Activated CD8-positive, alpha-beta memory T cell treated with anti-CD3 and anti-CD28 coated beads, Interleukin-2, amount 50 U/mL, for 1 hour (primary cell): ENCODE data around the gene NRK.
"Not testable (repeated sequence)": the region's sequence is repeated elsewhere in the genome, so short reads cannot be mapped to it uniquely, and the experiment has no call there.

ENCODE experiments used
- DNase-seq: peaks from one replicate; pipeline ENCODE4 v3.0.0-alpha.2; 2020; ENCODE audit errors: extremely low read depth

The NRK gene

DNA sequence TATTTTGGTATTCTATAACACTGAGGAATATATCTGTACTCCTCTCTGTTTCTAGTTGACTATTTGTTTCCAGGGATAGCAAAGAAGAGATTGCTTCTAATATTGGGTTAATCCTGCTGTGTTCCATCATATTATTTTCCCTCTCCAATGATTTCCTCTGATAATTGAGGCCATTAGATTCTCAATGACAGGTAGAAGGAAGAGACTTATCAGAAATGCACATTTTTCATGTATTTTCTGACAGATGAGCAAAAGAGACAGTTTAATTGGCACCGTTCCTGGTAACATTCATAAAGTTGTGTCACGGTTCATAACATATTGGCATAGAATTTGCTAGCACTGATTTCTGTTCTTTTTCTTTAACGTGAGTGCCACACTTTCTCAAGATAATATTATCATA is 58.2 kb downstream of the NRK start:
- no peak for DNase-seq

DNA sequence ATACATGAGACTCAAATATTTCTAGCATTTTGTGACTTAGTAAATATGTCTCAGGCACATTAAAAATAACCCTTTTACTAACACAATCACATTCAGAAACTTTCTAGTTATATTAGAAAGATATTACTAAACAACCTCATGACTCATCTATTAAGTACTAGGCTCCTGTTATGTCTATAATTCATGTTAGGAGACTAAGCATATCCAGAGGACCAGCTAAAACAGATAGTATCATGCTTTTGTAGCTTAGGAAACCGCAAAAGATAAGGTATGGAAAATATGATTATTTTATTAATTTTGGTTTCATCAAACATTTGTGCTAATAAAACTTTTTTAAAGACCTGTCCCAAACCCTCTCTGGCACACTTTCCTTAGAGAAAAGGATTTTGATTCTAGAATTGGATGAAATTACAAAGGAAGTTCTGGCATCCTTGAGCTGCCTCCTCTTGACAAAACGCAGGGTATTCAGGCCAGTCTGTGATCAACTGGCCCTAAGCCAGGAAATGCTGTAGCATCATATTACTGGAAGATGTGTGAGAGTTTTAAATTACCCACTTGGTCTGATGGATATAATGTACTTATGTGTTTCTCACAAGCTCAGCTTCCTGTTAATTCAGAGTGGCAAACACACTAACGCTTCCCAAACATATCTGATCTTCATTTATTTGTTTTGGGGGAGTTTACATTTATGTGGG is 60.4 kb downstream of the NRK start:
- no peak for DNase-seq

DNA sequence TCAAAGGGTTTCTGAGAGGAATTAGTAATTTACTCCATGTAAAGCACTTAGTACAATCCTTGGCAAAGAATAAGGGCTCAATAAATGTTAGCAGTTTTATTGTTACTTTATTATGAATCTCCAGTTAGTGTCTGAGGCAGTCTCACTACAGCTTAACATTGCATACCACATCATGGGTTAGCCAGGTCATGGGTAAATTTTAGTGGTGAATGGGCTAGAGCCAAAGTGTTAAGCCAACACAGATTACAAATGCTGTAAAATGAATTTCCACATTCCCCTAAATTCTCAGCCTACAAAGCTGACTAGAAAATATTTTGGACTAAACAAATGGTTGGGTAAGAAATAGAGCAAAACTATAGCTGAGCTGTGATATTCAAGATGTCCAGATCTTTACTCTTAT is 72.4 kb downstream of the NRK start:
- DNase-seq, result no peak

DNA sequence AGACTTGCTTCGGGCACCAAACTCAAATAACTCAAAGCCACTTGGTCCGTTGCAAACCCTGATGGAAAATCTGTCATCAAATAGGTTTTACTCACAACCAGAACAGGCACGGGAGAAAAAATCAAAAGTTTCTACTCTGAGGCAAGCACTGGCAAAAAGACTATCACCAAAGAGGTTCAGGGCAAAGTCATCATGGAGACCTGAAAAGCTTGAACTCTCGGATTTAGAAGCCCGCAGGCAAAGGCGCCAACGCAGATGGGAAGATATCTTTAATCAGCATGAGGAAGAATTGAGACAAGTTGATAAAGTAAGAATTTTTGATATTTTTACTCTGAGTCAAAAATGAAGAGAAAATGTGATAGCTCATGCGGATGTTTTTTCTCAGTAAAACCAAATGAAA is 87.2 kb downstream of the NRK start:
- no peak for DNase-seq

DNA sequence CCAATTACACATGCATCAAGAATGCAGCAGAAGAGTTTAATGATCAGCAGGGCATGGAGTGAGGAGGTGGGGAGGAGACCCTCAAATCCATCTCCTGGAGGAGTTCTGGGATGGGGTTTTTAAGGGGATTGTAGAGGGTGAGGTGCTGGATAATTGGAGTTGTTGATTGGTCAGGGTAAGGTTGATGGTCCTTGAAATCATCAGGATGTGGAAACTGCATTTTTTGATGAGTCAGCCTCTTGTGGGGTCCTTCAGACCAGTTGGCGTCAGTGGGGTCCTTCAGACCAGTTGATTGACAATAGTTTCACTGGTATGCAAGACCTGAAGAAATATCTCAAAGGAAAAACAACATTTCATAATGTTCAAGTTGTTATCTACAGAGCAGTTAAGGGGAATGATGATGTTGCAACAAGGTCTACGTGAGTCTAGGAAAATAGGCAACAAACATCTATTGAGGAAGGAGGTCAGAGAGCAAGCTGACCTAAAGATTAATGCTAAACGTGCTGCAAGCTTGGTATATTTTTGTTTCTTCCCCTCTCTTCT is 88.3 kb downstream of the NRK start:
- DNase-seq, result no peak

DNA sequence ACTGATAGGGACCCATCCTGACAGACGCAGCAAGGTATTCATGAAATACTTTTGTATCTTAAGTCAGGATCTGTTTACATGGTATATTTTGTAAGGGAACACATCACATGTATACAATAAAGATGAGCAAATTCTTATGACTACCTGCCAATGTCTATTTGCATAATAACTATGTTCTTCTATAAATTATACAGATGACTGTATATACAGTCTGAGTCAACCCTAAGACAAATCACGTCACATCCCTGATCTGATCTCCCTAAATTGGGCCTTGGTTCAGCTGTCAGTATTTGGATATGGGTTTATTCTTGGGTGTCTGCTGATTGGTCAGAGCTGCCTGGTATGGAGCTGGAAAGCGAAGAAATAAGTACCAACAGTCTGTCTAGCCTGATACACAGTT is 122.9 kb downstream of the NRK start:
- DNase-seq, result no peak

DNA sequence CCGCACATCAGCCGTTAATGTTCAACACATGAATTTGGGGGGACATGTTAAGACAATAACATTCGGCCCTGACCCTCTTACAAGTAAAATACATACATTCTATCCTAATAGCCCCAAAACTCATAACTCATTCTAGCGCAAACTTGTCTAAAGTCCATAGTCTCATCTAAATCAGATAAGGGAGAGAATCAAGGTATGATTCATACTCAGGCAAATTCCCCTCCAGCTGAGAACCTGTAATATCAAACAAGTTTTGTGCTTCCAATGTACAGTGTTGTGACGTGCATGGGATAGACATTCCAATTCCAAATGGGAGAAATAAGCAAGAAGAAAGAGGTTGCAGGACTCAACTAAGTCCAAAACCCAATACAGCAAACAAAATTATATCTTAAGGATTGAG is 147.1 kb downstream of the NRK start:
- no peak for DNase-seq

DNA sequence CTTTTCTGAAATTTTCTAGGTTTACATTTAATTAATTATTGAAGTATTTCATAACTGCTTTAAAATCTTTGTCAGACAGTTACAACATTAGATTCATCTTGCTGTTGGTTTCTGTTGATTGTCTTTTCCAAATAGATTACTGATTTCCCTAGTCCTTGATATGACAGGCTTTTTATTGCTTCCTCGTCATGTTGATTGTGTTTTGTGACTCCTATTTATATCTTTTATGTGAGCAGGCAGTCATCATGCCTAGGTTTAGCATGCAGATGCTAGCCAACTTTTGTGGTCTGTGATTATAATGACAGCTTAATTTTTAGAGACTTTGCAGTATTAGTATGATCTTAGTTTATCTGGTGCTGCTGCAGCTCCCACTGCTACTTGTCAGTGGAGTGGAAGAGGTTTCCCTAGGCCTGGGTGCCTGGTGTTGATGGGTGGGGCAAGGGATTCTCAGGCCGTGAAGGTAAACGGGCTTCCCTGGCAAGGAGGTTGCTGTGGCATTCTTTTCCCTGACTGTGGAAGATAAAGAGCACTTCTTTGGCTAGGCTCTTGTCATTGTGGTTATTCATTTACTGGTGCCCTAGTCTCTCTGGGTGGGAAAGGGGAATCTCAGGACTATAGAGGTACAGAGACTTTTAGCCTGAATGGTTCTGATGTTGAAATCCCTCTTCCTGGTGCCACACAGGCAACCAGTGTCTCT is 150.5 kb downstream of the NRK start:
- DNase-seq, result no peak

DNA sequence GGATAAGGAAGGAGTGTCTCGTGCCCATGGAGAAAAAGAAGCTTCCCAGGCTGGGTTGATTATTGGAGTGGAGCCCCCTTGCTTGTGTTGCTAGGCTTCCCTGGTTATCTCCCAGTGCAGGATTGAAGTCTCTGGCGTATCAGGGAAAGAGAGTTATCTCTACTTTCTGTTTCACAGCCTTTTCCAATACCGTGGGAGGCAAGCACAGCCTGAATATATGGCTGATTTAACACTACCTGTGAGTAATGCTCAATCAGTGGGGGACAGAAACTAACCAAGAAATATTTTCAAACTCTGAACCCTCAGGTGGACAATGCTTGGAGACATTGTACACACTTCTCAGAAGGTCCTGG is 151.0 kb downstream of the NRK start:
- no peak for DNase-seq

DNA sequence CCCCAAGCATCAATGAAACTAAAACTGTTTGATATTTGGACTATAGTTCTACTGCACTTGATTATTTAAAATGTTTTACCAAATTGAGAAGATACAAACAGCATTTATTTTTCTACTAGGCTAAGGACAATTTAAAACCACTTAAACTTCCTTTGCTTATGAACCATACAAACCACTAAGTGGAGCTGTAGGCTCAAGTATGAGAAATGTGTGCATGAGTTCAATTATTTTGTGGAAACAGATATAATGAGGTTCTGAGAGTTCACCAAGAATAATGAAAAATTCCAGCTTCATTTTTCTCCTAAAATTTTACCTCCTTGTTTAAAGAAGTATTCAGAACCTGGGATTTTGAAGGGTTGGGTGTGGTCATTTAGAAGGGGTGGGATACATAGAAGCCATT is 153.0 kb downstream of the NRK start:
- no peak for DNase-seq

DNA sequence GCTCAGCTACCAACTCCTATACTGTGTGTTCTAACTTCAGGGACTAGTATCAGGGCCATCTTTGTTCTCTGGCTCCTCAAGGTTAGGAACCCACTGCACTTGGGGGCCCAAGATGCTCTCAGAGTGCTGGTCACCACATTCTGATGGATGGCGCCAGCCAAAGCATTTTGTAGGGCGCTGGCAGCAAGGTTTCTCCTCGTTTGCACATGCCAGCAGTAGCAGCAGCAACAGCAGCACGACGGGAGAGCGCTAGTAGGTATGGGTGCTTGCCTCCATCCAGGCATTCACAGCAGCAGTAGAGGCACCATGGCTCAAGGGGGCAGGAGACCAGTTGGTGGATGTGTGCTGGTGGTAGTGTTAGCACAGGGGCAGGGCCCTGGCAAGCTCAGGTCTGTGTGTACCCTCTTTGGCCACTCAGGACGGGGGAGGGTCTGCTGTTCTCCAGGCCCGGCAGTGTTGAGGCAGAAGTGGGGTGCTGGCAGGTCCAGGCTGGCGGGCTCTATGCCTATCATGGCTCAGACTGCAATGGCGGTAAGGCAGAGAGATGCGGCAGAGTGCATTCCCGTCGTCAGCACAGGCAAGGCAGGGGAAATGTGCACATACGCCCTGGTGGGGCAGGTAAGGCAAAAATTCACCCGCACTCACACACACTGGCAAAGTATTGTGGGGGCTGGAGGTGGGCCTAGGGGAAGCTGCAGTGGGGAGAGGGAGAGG is 159.6 kb downstream of the NRK start:
- no peak for DNase-seq

DNA sequence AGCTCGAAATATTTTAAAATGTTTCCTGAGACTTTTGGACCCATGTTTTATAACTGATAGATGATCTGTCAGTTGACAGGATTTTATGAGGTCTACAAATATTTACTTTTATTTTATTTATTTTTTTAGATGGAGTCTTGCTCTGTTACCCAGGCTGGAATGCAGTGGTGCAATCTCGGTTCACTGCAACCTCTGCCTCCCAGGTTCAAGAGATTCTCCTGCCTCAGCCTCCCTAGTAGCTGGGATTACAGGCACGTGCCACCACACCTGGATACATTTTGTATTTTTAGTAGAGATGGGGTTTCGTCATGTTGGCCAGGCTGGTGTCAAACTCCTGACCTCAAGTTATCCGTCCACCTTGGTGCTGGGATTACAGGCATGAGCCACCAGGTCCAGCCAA is 166.1 kb downstream of the NRK start:
- DNase-seq, result not testable (repeated sequence)

DNA sequence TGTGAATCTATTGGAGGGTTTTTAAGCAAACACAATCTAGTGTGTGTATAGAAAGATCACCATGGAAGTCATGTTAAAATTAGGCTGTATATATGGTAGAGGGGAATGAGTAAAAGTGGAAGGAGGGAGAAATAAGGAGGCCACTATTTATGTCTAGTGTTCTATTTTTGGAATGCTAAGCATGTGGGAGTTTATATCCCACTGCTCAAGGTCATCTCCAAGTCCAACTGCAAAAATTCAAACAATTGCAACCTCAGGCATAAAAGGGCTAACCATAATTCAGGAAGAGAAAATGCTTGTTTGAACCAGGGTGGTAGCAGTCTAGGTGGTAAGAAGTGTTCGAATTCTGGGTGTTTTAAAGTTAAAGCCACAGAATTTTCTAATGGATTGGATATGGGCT is 177.0 kb downstream of the NRK start:
- no peak for DNase-seq

DNA sequence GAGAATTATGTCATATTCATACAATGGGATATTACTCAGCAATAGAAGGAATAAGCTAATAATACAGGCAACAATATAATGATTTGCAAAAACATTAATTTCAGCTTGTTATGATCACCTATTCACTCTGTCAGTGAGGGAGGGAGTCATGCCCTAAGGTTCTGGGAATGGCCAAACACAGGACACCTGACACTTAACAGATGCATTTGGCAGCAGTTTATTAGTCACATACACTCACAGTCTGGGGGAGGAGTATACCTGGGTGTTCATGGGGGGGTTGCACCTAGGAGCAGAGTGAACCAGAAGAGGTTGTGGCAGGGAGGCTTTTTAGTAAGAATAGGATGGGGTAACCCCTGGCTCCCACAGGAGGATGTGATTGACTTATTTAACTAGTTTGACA is 177.9 kb downstream of the NRK start:
- no peak for DNase-seq

DNA sequence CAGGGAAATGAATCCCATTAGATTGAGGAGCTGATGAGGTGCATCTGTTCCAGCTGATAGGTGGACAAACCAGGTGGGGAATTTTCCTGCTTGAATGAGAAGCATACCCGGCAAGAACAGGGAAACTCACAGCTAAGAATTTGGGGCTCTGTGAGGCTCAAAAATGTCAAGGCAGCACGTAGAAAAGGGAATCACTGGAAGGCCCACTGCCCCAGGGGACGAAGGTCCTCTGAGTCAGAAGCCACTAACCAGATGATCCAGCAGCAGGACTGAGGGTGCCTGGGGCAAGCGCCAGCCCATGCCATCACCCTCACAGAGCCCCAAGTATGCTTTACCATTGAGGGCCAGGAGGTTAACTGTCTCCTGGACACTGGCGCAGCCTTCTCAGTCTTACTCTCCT is 178.3 kb downstream of the NRK start:
- DNase-seq, result not testable (repeated sequence)

DNA sequence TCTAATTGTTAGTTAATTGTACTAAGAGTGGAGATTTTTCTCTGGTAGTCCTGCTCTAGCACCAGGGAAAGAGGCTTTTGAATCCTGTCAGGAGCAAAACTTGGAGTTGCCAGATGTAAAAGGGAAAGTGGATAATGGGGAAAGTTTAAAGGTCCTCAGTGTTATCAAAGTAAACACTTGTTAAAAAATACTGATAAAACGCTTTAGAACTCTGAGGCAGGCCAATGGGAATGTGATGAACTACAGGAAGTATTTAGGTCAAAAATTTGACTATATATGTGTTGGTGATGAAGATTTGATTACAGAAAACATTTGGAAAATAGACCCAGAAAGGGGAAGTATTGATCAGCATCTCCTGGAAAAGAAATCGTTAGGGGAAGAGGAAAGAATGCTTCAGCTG is 183.3 kb downstream of the NRK start:
- no peak for DNase-seq

DNA sequence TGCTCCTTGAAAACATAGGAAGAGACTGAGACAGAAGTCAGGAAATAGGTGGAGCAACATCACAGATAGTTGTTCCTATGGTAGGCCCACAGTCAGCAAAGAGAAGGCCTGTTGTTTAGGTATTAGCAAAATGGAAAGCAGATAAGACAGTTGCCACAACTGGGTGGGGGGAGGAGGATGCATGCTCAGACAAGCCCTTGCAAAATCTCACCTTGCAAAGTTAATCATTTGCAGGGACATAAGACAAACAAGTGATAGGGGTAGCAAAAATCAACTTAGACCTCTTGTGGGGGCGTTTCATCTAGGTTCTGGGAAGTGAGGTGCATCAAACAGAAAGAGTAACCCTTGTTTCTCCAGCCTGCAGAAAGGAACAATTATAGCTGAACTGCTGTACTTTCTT is 185.5 kb downstream of the NRK start:
- DNase-seq, result no peak
